ENCODE results near the gene EIPR1. TPM values are rescaled to one million over a fixed set of nuclear protein-coding genes. Genes with fewer than 3 reads are reported as not detected.

The EIPR1 gene
- total and polyA plus RNA-seq, 2 of the 4 experiments (the other 2 are of a cell fraction) = 46.5 to 67.4 TPM

- BruUV-seq (replicated peaks) = no TSS peak
- H3K27ac ChIP-seq (ENCODE audit: insufficient read depth, low read length) = no peak overlapping the region
- H3K14ac ChIP-seq (replicated peaks; ENCODE audit: low read depth, low read length) = no peak overlapping the region
- H2BK20ac ChIP-seq (ENCODE audit: low read depth, low read length) = no peak overlapping the region
- intact Hi-C loops (cut with micrococcal nuclease) = no loop called here
- CTCF ChIA-PET = no interaction called here
- TF ChIP-seq CHD1 (IDR thresholded peaks at IDR 0.05; ENCODE audit: low read depth, low read length) = no peak
- no peak for TF ChIP-seq BHLHE40 (IDR thresholded peaks at IDR 0.05; ENCODE audit: low read depth, low read length)
- TF ChIP-seq, protein P1, sequence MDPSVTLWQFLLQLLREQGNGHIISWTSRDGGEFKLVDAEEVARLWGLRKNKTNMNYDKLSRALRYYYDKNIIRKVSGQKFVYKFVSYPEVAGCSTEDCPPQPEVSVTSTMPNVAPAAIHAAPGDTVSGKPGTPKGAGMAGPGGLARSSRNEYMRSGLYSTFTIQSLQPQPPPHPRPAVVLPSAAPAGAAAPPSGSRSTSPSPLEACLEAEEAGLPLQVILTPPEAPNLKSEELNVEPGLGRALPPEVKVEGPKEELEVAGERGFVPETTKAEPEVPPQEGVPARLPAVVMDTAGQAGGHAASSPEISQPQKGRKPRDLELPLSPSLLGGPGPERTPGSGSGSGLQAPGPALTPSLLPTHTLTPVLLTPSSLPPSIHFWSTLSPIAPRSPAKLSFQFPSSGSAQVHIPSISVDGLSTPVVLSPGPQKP (IDR thresholded peaks at IDR 0.05; ENCODE audit: borderline replicate concordance, low read depth, low read length) = no peak
- no peak for TF ChIP-seq POLR2A (IDR thresholded peaks at IDR 0.05; ENCODE audit: low read depth, low read length)
- no peak for TF ChIP-seq RAD21 (IDR thresholded peaks at IDR 0.05; ENCODE audit: low read length)
- TF ChIP-seq NFE2L2 (IDR thresholded peaks at IDR 0.05; ENCODE audit: low read depth, low read length) = no peak
- ATAC-seq (ENCODE audit: low read depth) (no peak), DNase-seq (no peak)
- no peak overlapping the region for H4K91ac ChIP-seq (ENCODE audit: insufficient read depth, low read depth, low read length)
- peaks cover 0 to 17% of the 10 kb centered on the region in 2 experiments; a peak in 1 of 4 replicates for H3K79me1 ChIP-seq (ENCODE audit: low read depth in 1 of 2, low read length in 2 of 2)
- no peak overlapping the region for H3K4ac ChIP-seq (ENCODE audit: low read depth, low read length)
- H3K4me2 ChIP-seq (ENCODE audit: low read depth, low read length) = no peak overlapping the region
- no peak overlapping the region for H3K56ac ChIP-seq (ENCODE audit: extremely low read depth, insufficient read depth, low read length)
- H3K9ac ChIP-seq (ENCODE audit: low read depth, low read length) = no peak overlapping the region
- no peak overlapping the region for H2BK120ac ChIP-seq (ENCODE audit: low read depth, low read length)
- no peak overlapping the region for H2AK5ac ChIP-seq (ENCODE audit: low read depth, low read length)
- H2AK9ac ChIP-seq (replicated peaks; ENCODE audit: low read depth, low read length, poor library complexity) = no peak overlapping the region
- no peaks in the 10 kb centered on the region for H3K36me3 ChIP-seq (ENCODE audit: control insufficient read depth, insufficient read depth, low read length)
- no peak overlapping the region for H3K4me3 ChIP-seq (ENCODE audit: insufficient read depth, low read depth, low read length)
- no peak overlapping the region for H2AFZ ChIP-seq (replicated peaks; ENCODE audit: low read length, poor library complexity)
- 75% methylated on average over 5 of the region's 11 CpGs; no CpG with 5 or more reads in 1 of the 2 experiments for WGBS, 2 experiments (ENCODE audit: extremely low coverage in 2 of 2, insufficient read length in 1 of 2)
- H2BK15ac ChIP-seq (ENCODE audit: low read depth, low read length) = no peak overlapping the region
- in situ Hi-C loops (cut with MboI; ENCODE audit: low sequenced_read_pairs) = no loop called here
- H4K5ac ChIP-seq (ENCODE audit: low read depth, low read length) = no peak overlapping the region
- H3K18ac ChIP-seq (ENCODE audit: low read depth, low read length) = no peak overlapping the region
- dilution Hi-C loops (cut with HindIII; ENCODE audit: low sequenced_read_pairs, unreplicated experiment) = no loop called here
- H4K8ac ChIP-seq (ENCODE audit: low read depth in 2 of 2, low read length in 2 of 2) = no peak overlapping the region
- H2BK5ac ChIP-seq (ENCODE audit: low read depth, low read length, poor library complexity, severe bottlenecking) = no peak overlapping the region
- peaks cover 13% of the 10 kb centered on the region; the same call in 1 of the 2 replicates for H3K9me1 ChIP-seq (ENCODE audit: insufficient read depth, low read length)
- no peak overlapping the region for H3K23ac ChIP-seq (ENCODE audit: low read depth, low read length)
- H3K4me1 ChIP-seq (ENCODE audit: control insufficient read depth, insufficient read depth, low read length) = peaks cover 2% of the 10 kb centered on the region; the same call in 1 of the 2 replicates
- peaks cover 4% of the 10 kb centered on the region for H4K20me1 ChIP-seq (ENCODE audit: insufficient read depth, low read length)
- POLR2A ChIA-PET (ENCODE audit: unreplicated experiment) = no interaction called here
- H3K9me3 ChIP-seq (ENCODE audit: control insufficient read depth, insufficient read depth, low read length) = no peaks in the 10 kb centered on the region
- no peaks in the 10 kb centered on the region for H3K27me3 ChIP-seq (ENCODE audit: control insufficient read depth, insufficient read depth, low read length)
These were observed 34.6 kb downstream of the EIPR1 start for GRCh38 chr2:3343012-3343411.

Measured in IMR-90 (cell line).